ENCODE data around the gene TSTD1.

GRCh38 chr1:161032409-161032808, 6.4 kb downstream of the TSTD1 start:
- TF ChIP-seq CTCF (IDR thresholded peaks at IDR 0.05; ENCODE audit: low read depth, low read length) (no peak), EZH2phosphoT487 (IDR thresholded peaks at IDR 0.05; ENCODE audit: low read depth) (no peak)

Measured in OCI-LY3 (cell line).